AG09319 (cell line): ENCODE measurements around the gene PSD.

Experiments used
- DNase-seq: peaks from one replicate; pipeline ENCODE4 v3.0.0-alpha.2; 2010; ENCODE audit warnings: low read depth; ENCODE audit errors: extremely low read depth
- TF ChIP-seq, protein P1 (sequence below): IDR thresholded peaks from 2 replicates; pipeline ENCODE4 v1.5.1; 2011; ENCODE audit warnings: low read depth, mild to moderate bottlenecking, inconsistent platforms, low read length, moderate library complexity

The PSD gene

GRCh38 chr10:102379383-102379782 lies 39.2 kb downstream of the PSD start:
- DNase-seq, result no peak
- TF ChIP-seq, protein P1, sequence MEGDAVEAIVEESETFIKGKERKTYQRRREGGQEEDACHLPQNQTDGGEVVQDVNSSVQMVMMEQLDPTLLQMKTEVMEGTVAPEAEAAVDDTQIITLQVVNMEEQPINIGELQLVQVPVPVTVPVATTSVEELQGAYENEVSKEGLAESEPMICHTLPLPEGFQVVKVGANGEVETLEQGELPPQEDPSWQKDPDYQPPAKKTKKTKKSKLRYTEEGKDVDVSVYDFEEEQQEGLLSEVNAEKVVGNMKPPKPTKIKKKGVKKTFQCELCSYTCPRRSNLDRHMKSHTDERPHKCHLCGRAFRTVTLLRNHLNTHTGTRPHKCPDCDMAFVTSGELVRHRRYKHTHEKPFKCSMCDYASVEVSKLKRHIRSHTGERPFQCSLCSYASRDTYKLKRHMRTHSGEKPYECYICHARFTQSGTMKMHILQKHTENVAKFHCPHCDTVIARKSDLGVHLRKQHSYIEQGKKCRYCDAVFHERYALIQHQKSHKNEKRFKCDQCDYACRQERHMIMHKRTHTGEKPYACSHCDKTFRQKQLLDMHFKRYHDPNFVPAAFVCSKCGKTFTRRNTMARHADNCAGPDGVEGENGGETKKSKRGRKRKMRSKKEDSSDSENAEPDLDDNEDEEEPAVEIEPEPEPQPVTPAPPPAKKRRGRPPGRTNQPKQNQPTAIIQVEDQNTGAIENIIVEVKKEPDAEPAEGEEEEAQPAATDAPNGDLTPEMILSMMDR, result no peak

DNA sequence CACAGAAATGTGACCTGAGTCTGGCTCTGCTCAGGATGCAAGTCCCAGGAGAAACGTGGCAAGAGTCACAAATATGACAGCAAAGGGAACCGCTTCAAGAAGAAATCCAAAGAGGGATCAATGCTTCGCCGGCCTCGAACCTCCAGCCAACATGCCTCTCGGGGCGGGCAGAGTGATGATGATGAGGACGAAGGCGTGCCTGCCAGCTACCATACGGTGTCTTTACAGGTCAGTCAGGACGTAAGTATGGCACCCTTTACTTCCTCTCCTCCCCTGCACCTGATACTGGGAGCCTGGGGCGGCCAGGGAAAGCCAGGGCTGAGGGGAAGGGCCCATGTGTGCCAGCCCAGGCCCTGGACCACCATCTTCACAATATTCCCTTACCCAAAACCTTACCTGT lies 41.7 kb downstream of the PSD start:
- TF ChIP-seq, protein P1, result no peak
- DNase-seq, result no peak

- TF ChIP-seq, protein P1, result no peak
These were observed 42.7 kb downstream of the PSD start for GRCh38 chr10:102375867-102376266.

DNA sequence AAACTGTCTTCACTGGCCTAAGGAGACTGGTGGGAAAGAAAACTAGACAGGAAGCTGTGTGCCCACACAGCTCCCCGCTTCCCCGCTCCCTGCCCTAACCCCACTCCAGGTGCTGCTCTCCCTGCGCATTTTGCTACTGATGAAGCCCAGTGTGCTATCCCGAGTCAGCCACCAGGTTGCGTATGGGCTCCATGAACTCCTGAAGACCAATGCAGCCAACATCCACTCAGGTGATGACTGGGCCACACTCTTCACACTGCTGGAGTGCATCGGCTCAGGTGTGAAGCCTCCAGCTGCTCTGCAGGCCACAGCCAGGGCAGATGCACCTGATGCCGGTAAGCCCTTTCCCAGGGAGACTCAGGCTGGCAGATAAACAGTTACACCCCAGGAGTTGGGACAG lies 43.3 kb downstream of the PSD start:
- no peak for DNase-seq

More at GRCh38 chr10:102375867-102376266, 42.7 kb downstream of the PSD start:
- no peak for DNase-seq

DNA sequence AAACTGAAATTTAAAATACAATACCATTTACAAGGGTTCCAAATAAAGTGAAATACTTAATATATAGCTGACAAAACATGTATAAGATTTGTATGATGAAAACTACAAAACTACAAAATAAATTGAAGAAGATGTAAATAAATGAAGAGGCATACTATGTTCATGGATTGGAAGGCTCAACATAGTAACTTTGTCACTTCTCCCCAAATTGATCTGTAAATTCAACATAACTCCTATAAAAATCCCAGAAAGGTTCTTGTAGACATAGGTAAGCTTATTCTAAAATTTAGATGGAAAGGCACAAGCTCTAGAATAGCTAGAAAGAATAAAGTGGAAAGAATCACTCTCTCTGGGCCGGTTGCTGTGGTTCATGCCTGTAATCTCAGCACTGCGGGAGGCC lies 47.3 kb downstream of the PSD start:
- TF ChIP-seq, protein P1, result no peak
- no peak for DNase-seq

More for the DNA sequence above, 43.3 kb downstream of the PSD start:
- TF ChIP-seq, protein P1, result no peak

GRCh38 chr10:102368077-102368476 lies 50.5 kb downstream of the PSD start:
- no peak for DNase-seq
- TF ChIP-seq, protein P1, result no peak

- TF ChIP-seq, protein P1, result no peak
- no peak for DNase-seq
These were observed 51.1 kb downstream of the PSD start for GRCh38 chr10:102367441-102367840.
